Activated CD4-positive, alpha-beta T cell treated with anti-CD3 and anti-CD28 coated beads, Interleukin-2, amount 10 ng/mL, durations not matched to agents 24 days and 14 days (primary cell): ENCODE data around the gene GSK3B. TPM values are rescaled to one million over a fixed set of nuclear protein-coding genes. Genes with fewer than 3 reads are reported as not detected.
"Not testable (repeated sequence)": the region's sequence is repeated elsewhere in the genome, so short reads cannot be mapped to it uniquely, and the experiment has no call there.

ENCODE experiments used
- DNase-seq: peaks from one replicate; pipeline ENCODE4 v3.0.0; 2022
- H3K27ac Mint-ChIP-seq: one replicate; pipeline ENCODE4 v1.8.0; 2022; ENCODE audit warnings: mild to moderate bottlenecking, mixed read lengths
- H3K27me3 Mint-ChIP-seq: one replicate; pipeline ENCODE4 v1.8.0; 2022; ENCODE audit warnings: mixed read lengths
- H3K36me3 Mint-ChIP-seq: one replicate; pipeline ENCODE4 v1.8.0; 2022; ENCODE audit warnings: low read depth, mild to moderate bottlenecking, mixed read lengths
- H3K4me1 Mint-ChIP-seq: one replicate; pipeline ENCODE4 v1.8.0; 2021; ENCODE audit warnings: mixed read lengths
- H3K4me3 Mint-ChIP-seq: one replicate; pipeline ENCODE4 v1.8.0; 2022; ENCODE audit warnings: mild to moderate bottlenecking, moderate library complexity, mixed read lengths
- H3K9me3 Mint-ChIP-seq: one replicate; pipeline ENCODE4 v1.8.0; 2021; ENCODE audit warnings: mixed read lengths
- intact Hi-C: fragments of 100-400 bp; cut with micrococcal nuclease; formaldehyde crosslinking; loops from one replicate; pipeline ENCODE4 v1.15.1; 2023
- total RNA-seq: library from RNA; stranded (reverse); gene quantifications from 2 replicates; pipeline ENCODE4 v1.2.3, GENCODE V29; 2022

Gene GSK3B
- total RNA-seq, 1 donor from 2014 or later, result 37.1 TPM

GRCh38 chr3:119902061-119902460, 192.2 kb downstream of the GSK3B start:
- H3K27ac Mint-ChIP-seq, result no peak overlapping the region
- intact Hi-C loops, result no loop called here
- H3K36me3 Mint-ChIP-seq, result peaks cover 21% of the 10 kb centered on the region

GRCh38 chr3:119901148-119901547, 193.1 kb downstream of the GSK3B start:
- H3K4me1 Mint-ChIP-seq, result peaks cover 2% of the 10 kb centered on the region
- H3K36me3 Mint-ChIP-seq, result peaks cover 21% of the 10 kb centered on the region
- H3K27me3 Mint-ChIP-seq, result no peaks in the 10 kb centered on the region
- no peak overlapping the region for H3K27ac Mint-ChIP-seq
- DNase-seq, result no peak
- no peak overlapping the region for H3K4me3 Mint-ChIP-seq
- intact Hi-C loops, result no loop called here
- no peaks in the 10 kb centered on the region for H3K9me3 Mint-ChIP-seq

More at GRCh38 chr3:119902061-119902460, 192.2 kb downstream of the GSK3B start:
- H3K27me3 Mint-ChIP-seq, result no peaks in the 10 kb centered on the region
- peaks cover 2% of the 10 kb centered on the region for H3K4me1 Mint-ChIP-seq
- DNase-seq, result no peak
- no peak overlapping the region for H3K4me3 Mint-ChIP-seq
- H3K9me3 Mint-ChIP-seq, result no peaks in the 10 kb centered on the region

GRCh38 chr3:119899192-119899511, 195.1 kb downstream of the GSK3B start:
- intact Hi-C loops, result no loop called here

DNA sequence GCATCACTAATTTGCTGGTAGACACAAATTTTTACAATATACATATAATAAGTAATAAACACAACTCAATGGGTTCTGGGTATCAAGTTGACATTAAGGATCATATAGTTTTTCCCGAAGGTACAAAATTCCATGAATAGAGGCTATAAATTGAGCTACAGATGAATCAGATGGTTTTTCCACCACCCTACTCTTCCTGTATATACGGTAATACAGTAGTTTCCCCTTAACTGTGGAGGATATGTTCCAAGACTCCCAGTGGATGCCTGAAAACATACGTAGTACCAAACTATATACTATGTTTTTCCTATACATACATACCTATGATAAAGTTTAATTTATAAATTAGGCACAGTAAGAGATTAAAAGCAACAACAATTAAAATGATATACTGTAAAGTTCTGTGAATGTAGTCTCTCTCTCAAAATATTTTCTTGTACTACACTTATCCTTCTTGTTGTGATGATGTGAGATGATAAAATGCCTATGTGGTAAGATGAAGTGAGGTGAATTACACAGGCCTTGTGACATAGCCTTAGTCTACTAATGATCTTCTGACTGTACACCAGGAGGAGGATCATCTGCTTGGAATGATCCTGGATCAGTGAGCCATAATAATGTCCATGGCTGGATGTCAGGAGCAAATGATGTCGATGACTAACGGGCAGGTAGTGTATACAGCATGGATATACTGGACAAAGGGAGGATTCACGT, 195.6 kb downstream of the GSK3B start:
- H3K4me3 Mint-ChIP-seq, result no peak overlapping the region

More at GRCh38 chr3:119899192-119899511, 195.1 kb downstream of the GSK3B start:
- DNase-seq, result no peak
- H3K27ac Mint-ChIP-seq, result no peak overlapping the region
- no peaks in the 10 kb centered on the region for H3K27me3 Mint-ChIP-seq
- no peak overlapping the region for H3K4me3 Mint-ChIP-seq
- peaks cover 27% of the 10 kb centered on the region for H3K36me3 Mint-ChIP-seq
- peaks cover 2% of the 10 kb centered on the region for H3K4me1 Mint-ChIP-seq
- no peaks in the 10 kb centered on the region for H3K9me3 Mint-ChIP-seq

GRCh38 chr3:119894195-119894594, 200.1 kb downstream of the GSK3B start:
- no peak overlapping the region for H3K4me3 Mint-ChIP-seq

More for the DNA sequence above, 195.6 kb downstream of the GSK3B start:
- no peaks in the 10 kb centered on the region for H3K9me3 Mint-ChIP-seq
- no peaks in the 10 kb centered on the region for H3K27me3 Mint-ChIP-seq
- H3K4me1 Mint-ChIP-seq, result peaks cover 2% of the 10 kb centered on the region
- DNase-seq, result no peak
- peak overlapping the region; percentile 21 for H3K27ac Mint-ChIP-seq
- H3K36me3 Mint-ChIP-seq, result peaks cover 24% of the 10 kb centered on the region
- intact Hi-C loops, result no loop called here

GRCh38 chr3:119893769-119894168, 200.5 kb downstream of the GSK3B start:
- H3K4me1 Mint-ChIP-seq, result peaks cover 6% of the 10 kb centered on the region
- peaks cover 7% of the 10 kb centered on the region for H3K9me3 Mint-ChIP-seq
- intact Hi-C loops, result loop anchor here (2.0 to 5.0 kb wide), 2 partner anchors 44 to 201 kb away; partner anchors contain the start of gene GSK3B
- no peak overlapping the region for H3K4me3 Mint-ChIP-seq
- no peaks in the 10 kb centered on the region for H3K27me3 Mint-ChIP-seq
- peaks cover 27% of the 10 kb centered on the region for H3K36me3 Mint-ChIP-seq
- no peak overlapping the region for H3K27ac Mint-ChIP-seq
- DNase-seq, result no peak

More at GRCh38 chr3:119894195-119894594, 200.1 kb downstream of the GSK3B start:
- DNase-seq, result no peak
- Mint-ChIP-seq H3K36me3 (peaks cover 25% of the 10 kb centered on the region), H3K4me1 (peaks cover 8% of the 10 kb centered on the region), H3K27me3 (no peaks in the 10 kb centered on the region), H3K9me3 (peaks cover 2% of the 10 kb centered on the region), H3K27ac (no peak overlapping the region)
- intact Hi-C loops, result loop anchor here (5.0 kb wide), 1 partner anchor 43 kb away; no protein-coding TSS in a partner anchor

DNA sequence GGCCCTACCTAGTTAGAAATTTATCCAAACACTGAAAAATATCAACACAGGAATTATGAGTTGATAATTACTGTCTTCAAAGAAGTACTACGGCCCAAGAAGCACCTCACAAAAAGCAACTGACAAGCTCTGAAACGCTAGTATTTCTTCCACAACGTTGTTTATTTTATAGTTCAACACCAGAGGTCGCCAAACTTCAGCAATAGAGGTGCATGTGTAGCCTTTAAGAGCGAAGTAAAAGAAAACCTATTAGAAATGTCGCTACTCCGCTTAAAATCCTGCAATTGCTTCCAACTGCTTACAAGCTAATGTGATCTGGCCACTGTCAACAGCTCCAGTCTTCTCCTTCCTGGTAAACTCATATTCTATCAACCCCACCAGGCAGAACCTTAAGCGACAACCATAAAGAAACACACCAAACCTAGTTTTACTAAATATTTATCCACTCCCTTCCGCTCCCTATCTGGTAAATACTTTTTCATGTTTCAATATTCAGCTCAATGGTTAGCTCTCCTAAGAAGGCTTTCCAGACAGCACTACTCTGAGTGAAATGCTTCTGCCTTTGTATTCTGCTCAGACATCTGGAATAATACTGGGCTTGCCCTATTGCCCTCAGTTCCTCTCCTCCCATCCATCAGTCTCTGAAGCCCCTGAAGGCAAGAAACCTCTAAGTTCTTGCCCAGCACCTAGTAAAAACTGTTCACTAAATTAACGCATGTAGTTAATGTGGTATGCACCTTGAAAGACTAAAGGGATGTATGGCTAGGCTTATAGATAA, 202.1 kb downstream of the GSK3B start:
- intact Hi-C loops, result loop anchor here (1.0 to 5.0 kb wide), 6 partner anchors 45 to 525 kb away; partner anchors contain the start of gene GSK3B
- Mint-ChIP-seq H3K27me3 (no peaks in the 10 kb centered on the region), H3K27ac (no peak overlapping the region), H3K4me1 (peaks cover 6% of the 10 kb centered on the region), H3K36me3 (peaks cover 42% of the 10 kb centered on the region), H3K4me3 (no peak overlapping the region), H3K9me3 (peaks cover 11% of the 10 kb centered on the region)
- peak; percentile 85 for DNase-seq

- intact Hi-C loops, H3K4me3 Mint-ChIP-seq, DNase-seq, H3K27ac Mint-ChIP-seq, H3K27me3 Mint-ChIP-seq: not testable (repeated sequence)
- Mint-ChIP-seq H3K36me3 (peaks cover 39% of the 10 kb centered on the region), H3K9me3 (peaks cover 11% of the 10 kb centered on the region), H3K4me1 (peaks cover 12% of the 10 kb centered on the region)
Measured at GRCh38 chr3:119888681-119889080, 205.6 kb downstream of the GSK3B start.

GRCh38 chr3:119885746-119886530, 208.3 kb downstream of the GSK3B start:
- Mint-ChIP-seq H3K4me3 (no peak overlapping the region), H3K4me1 (peaks cover 6% of the 10 kb centered on the region), H3K9me3 (peaks cover 11% of the 10 kb centered on the region), H3K27ac (no peak overlapping the region), H3K36me3 (peaks cover 42% of the 10 kb centered on the region), H3K27me3 (no peaks in the 10 kb centered on the region)
- DNase-seq, result no peak
- intact Hi-C loops, result no loop called here

GRCh38 chr3:119884161-119884557, 210.1 kb downstream of the GSK3B start:
- H3K9me3 Mint-ChIP-seq, result peaks cover 9% of the 10 kb centered on the region
- H3K36me3 Mint-ChIP-seq, result peaks cover 35% of the 10 kb centered on the region
- no peaks in the 10 kb centered on the region for H3K27me3 Mint-ChIP-seq
- H3K27ac Mint-ChIP-seq, result no peak overlapping the region
- H3K4me1 Mint-ChIP-seq, result peaks cover 6% of the 10 kb centered on the region
- DNase-seq, result no peak
- H3K4me3 Mint-ChIP-seq, result no peak overlapping the region
- intact Hi-C loops, result no loop called here

GRCh38 chr3:119883461-119884160, 210.6 kb downstream of the GSK3B start:
- H3K4me3 Mint-ChIP-seq, result no peak overlapping the region
- intact Hi-C loops, result no loop called here
- H3K27ac Mint-ChIP-seq, result no peak overlapping the region
- peaks cover 5% of the 10 kb centered on the region for H3K9me3 Mint-ChIP-seq
- no peak for DNase-seq
- peaks cover 6% of the 10 kb centered on the region for H3K4me1 Mint-ChIP-seq
- H3K36me3 Mint-ChIP-seq, result peaks cover 30% of the 10 kb centered on the region
- H3K27me3 Mint-ChIP-seq, result no peaks in the 10 kb centered on the region

- DNase-seq, result no peak
- H3K27ac Mint-ChIP-seq, result no peak overlapping the region
- H3K36me3 Mint-ChIP-seq, result peaks cover 14% of the 10 kb centered on the region
- H3K4me1 Mint-ChIP-seq, result peaks cover 6% of the 10 kb centered on the region
- no peak overlapping the region for H3K4me3 Mint-ChIP-seq
- no peaks in the 10 kb centered on the region for H3K27me3 Mint-ChIP-seq
- intact Hi-C loops, result no loop called here
- no peaks in the 10 kb centered on the region for H3K9me3 Mint-ChIP-seq
Measured at GRCh38 chr3:119880966-119881365, 213.3 kb downstream of the GSK3B start.

GRCh38 chr3:119873646-119874045, 220.6 kb downstream of the GSK3B start:
- peaks cover 7% of the 10 kb centered on the region for H3K36me3 Mint-ChIP-seq
- intact Hi-C loops, result no loop called here
- peaks cover 11% of the 10 kb centered on the region for H3K4me1 Mint-ChIP-seq
- H3K27me3 Mint-ChIP-seq, result no peaks in the 10 kb centered on the region
- H3K4me3 Mint-ChIP-seq, result no peak overlapping the region
- DNase-seq, result no peak
- no peak overlapping the region for H3K27ac Mint-ChIP-seq
- no peaks in the 10 kb centered on the region for H3K9me3 Mint-ChIP-seq
